ENCODE measurements around the gene SH3PXD2B.

DNA sequence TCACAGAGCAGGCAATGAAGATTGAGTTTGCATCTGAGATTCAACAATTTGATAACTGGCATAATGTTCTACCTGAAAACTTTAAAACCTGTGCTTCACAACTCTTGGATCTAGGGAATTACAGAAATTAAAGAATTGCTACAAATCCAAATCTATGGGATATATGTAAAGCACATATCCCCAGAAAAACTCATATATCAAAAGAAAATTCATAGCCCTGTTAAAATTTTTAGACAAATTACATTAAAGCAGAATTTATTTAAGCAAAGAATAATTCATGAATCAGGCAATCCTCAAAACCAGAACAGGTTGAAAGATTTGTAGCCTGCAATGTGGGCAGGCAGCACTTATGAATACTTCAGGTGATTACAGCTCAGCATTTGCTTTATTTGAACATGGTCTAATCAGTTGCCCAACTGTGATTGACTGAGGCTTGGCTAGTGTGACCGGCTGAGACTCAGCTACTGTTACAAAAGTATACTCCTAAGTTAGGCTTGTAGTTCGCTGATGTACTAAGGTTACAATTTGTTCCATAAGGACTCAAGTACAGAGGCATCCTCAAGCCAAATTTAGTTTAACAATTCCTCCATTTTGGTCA lies 160.5 kb downstream of the SH3PXD2B start:
- TF ChIP-seq, protein P1, sequence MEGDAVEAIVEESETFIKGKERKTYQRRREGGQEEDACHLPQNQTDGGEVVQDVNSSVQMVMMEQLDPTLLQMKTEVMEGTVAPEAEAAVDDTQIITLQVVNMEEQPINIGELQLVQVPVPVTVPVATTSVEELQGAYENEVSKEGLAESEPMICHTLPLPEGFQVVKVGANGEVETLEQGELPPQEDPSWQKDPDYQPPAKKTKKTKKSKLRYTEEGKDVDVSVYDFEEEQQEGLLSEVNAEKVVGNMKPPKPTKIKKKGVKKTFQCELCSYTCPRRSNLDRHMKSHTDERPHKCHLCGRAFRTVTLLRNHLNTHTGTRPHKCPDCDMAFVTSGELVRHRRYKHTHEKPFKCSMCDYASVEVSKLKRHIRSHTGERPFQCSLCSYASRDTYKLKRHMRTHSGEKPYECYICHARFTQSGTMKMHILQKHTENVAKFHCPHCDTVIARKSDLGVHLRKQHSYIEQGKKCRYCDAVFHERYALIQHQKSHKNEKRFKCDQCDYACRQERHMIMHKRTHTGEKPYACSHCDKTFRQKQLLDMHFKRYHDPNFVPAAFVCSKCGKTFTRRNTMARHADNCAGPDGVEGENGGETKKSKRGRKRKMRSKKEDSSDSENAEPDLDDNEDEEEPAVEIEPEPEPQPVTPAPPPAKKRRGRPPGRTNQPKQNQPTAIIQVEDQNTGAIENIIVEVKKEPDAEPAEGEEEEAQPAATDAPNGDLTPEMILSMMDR (IDR thresholded peaks at IDR 0.05): no peak
- TF ChIP-seq POLR2AphosphoS5 (IDR thresholded peaks at IDR 0.05): no peak

All from upper lobe of left lung (tissue), 4 donors.